Panc1 (cell line): ENCODE measurements around the gene PLIN4. TPM values are rescaled to one million over a fixed set of nuclear protein-coding genes. Genes with fewer than 3 reads are reported as not detected.

Experiments used
- ATAC-seq: fragments of 200-7000 bp; cut with Tn5 transposase; 2 replicates; pipeline ENCODE4 v1.9.1; 2020; ENCODE audit warnings: mild to moderate bottlenecking, moderate library complexity
- BruUV-seq: library from RNA; stranded (reverse); fragments of 400-500 nt; replicated peaks from 2 replicates; lab custom pipeline; 2021; lab: Mats Ljungman, UMichigan
- CTCF ChIA-PET: fragments of 300-600 bp; sonication (Branson Sonifier 250); formaldehyde crosslinking; loops from one replicate; lab custom pipeline; 2022; ENCODE audit warnings: antibody characterized with exemption; lab: Charles Lee
- POLR2A ChIA-PET: fragments of 300-600 bp; sonication (Branson Sonifier 250); formaldehyde crosslinking; loops from one replicate; lab custom pipeline; 2022; ENCODE audit warnings: antibody characterized with exemption; lab: Charles Lee
- DNase-seq: peaks from one replicate; pipeline ENCODE4 v3.0.0-alpha.2; 2010; ENCODE audit warnings: low read depth, low spot score
- H3K27ac ChIP-seq: 2 replicates; pipeline ENCODE4 v1.5.1; 2011; ENCODE audit warnings: mild to moderate bottlenecking, low read length, inconsistent platforms
- H3K27me3 ChIP-seq: fragments of 200-500 bp; sonication (Bioruptor generic); 2 replicates; pipeline ENCODE4 v1.6.0; 2014; ENCODE audit warnings: low read length, inconsistent platforms; ENCODE audit not compliant: control insufficient read depth, insufficient read depth
- H3K36me3 ChIP-seq: fragments of 200-500 bp; sonication (Bioruptor generic); 2 replicates; pipeline ENCODE4 v1.5.1; 2014; ENCODE audit warnings: inconsistent platforms, mild to moderate bottlenecking, low read length, moderate library complexity; ENCODE audit not compliant: control insufficient read depth, insufficient read depth
- H3K4me1 ChIP-seq: 2 replicates; pipeline ENCODE4 v1.5.1; 2011; ENCODE audit warnings: inconsistent platforms, mild to moderate bottlenecking, low read length, moderate library complexity; ENCODE audit not compliant: control insufficient read depth, insufficient read depth
- H3K4me3 ChIP-seq, 2 experiments: 2 replicates each; pipeline ENCODE4 v1.5.1; 2011 to 2012; ENCODE audit warnings: low read depth in 2 of 2, low read length in 2 of 2, mild to moderate bottlenecking in 2 of 2, inconsistent platforms in 1 of 2, moderate library complexity in 1 of 2
- H3K9me3 ChIP-seq: fragments of 200-500 bp; sonication (Bioruptor generic); 2 replicates; pipeline ENCODE4 v1.5.1; 2014; ENCODE audit warnings: low read depth, mild to moderate bottlenecking, inconsistent platforms, low read length, moderate library complexity; ENCODE audit not compliant: control insufficient read depth, insufficient read depth
- POLR2AphosphoS5 ChIP-seq: IDR thresholded peaks from 2 replicates; pipeline ENCODE4 v1.6.1; 2012; ENCODE audit warnings: mild to moderate bottlenecking, low read depth, low read length, moderate library complexity
- SIN3A ChIP-seq: IDR thresholded peaks from 2 replicates; pipeline ENCODE4 v1.6.1; 2012; ENCODE audit warnings: low read depth, mild to moderate bottlenecking, low read length, moderate library complexity, borderline replicate concordance; ENCODE audit not compliant: insufficient read depth
- TCF7L2 ChIP-seq: IDR thresholded peaks from 2 replicates; pipeline ENCODE4 v1.6.1; 2011; ENCODE audit warnings: mild to moderate bottlenecking, low read depth, low read length, inconsistent platforms
- in situ Hi-C: cut with HindIII; loops from 2 replicates; pipeline ENCODE4 v1.10.0; 2016; ENCODE audit warnings: low sequenced_read_pairs, low pct_unique_long_range_greater_than_20kb
- intact Hi-C: fragments of 100-400 bp; cut with micrococcal nuclease; formaldehyde crosslinking; loops from one replicate; pipeline ENCODE4 v1.10.0; 2022; ENCODE audit not compliant: unreplicated experiment
- total RNA-seq: library from RNA; stranded (reverse); gene quantifications from one replicate; pipeline ENCODE4 v1.2.1, GENCODE V29; 2021; ENCODE audit not compliant: unreplicated experiment
- TF ChIP-seq, protein P1 (sequence below), 2 experiments: IDR thresholded peaks; 2 replicates each; pipeline ENCODE4 v1.6.1; 2011 to 2012; ENCODE audit warnings: low read depth in 2 of 2, control low read depth in 1 of 2, low read length in 1 of 2, mild to moderate bottlenecking in 1 of 2, moderate library complexity in 1 of 2; ENCODE audit not compliant: insufficient read depth in 1 of 2
- TF ChIP-seq, protein P2 (sequence below): fragments of 450-650 bp; IDR thresholded peaks from 2 replicates; pipeline ENCODE4 v1.5.1; 2017; ENCODE audit warnings: mild to moderate bottlenecking

Gene PLIN4
- total RNA-seq, 1 experiment from 2014 or later, result 10.2 TPM

DNA sequence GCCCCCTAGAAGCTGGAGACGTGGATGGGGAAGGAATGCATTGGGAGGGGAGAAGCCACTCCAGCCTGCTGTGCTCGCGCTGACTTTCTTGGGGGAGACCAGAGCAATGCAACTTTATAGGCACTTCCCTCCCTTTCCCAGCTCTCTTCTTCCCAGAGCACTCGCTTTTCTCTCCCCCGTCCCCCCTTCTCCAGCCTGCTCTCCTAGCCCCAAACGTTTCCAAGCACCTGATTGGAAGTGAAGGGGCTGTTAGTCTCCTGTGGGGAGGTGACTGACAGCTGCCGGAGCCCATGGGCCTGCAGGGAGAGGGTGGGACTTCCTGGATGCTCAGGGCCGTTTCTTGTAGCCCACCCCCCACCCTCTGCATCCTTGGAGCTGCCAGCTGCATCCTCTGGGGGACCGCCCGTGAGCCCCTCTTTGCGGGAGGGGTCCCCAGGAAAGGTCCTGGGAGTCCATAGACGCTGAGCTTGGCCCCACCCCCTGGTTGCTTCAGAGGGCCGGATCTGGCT, 43.7 kb downstream of the PLIN4 start:
- POLR2A ChIA-PET, result no interaction called here
- ATAC-seq, result no peak
- intact Hi-C loops (no loop called here), in situ Hi-C loops (no loop called here)
- peak overlapping the region; percentile 19 to 25 for H3K4me3 ChIP-seq
- TF ChIP-seq, protein P1, sequence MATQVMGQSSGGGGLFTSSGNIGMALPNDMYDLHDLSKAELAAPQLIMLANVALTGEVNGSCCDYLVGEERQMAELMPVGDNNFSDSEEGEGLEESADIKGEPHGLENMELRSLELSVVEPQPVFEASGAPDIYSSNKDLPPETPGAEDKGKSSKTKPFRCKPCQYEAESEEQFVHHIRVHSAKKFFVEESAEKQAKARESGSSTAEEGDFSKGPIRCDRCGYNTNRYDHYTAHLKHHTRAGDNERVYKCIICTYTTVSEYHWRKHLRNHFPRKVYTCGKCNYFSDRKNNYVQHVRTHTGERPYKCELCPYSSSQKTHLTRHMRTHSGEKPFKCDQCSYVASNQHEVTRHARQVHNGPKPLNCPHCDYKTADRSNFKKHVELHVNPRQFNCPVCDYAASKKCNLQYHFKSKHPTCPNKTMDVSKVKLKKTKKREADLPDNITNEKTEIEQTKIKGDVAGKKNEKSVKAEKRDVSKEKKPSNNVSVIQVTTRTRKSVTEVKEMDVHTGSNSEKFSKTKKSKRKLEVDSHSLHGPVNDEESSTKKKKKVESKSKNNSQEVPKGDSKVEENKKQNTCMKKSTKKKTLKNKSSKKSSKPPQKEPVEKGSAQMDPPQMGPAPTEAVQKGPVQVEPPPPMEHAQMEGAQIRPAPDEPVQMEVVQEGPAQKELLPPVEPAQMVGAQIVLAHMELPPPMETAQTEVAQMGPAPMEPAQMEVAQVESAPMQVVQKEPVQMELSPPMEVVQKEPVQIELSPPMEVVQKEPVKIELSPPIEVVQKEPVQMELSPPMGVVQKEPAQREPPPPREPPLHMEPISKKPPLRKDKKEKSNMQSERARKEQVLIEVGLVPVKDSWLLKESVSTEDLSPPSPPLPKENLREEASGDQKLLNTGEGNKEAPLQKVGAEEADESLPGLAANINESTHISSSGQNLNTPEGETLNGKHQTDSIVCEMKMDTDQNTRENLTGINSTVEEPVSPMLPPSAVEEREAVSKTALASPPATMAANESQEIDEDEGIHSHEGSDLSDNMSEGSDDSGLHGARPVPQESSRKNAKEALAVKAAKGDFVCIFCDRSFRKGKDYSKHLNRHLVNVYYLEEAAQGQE (IDR thresholded peaks at IDR 0.05; ENCODE audit: insufficient read depth in 1 of 2, low read depth in 2 of 2, low read length in 1 of 2), result no peak
- TF ChIP-seq SIN3A (no peak), POLR2AphosphoS5 (no peak), TCF7L2 (no peak)
- TF ChIP-seq, protein P2, sequence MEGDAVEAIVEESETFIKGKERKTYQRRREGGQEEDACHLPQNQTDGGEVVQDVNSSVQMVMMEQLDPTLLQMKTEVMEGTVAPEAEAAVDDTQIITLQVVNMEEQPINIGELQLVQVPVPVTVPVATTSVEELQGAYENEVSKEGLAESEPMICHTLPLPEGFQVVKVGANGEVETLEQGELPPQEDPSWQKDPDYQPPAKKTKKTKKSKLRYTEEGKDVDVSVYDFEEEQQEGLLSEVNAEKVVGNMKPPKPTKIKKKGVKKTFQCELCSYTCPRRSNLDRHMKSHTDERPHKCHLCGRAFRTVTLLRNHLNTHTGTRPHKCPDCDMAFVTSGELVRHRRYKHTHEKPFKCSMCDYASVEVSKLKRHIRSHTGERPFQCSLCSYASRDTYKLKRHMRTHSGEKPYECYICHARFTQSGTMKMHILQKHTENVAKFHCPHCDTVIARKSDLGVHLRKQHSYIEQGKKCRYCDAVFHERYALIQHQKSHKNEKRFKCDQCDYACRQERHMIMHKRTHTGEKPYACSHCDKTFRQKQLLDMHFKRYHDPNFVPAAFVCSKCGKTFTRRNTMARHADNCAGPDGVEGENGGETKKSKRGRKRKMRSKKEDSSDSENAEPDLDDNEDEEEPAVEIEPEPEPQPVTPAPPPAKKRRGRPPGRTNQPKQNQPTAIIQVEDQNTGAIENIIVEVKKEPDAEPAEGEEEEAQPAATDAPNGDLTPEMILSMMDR, result no peak
- CTCF ChIA-PET, result no interaction called here
- no peak for DNase-seq
- no peaks in the 10 kb centered on the region for H3K9me3 ChIP-seq
- no peaks in the 10 kb centered on the region for H3K27me3 ChIP-seq
- H3K27ac ChIP-seq, result no peak overlapping the region; the same call in 1 of the 2 replicates
- H3K4me1 ChIP-seq, result no peaks in the 10 kb centered on the region; the same call in 1 of the 2 replicates
- no TSS peak for BruUV-seq
- H3K36me3 ChIP-seq, result peaks cover 4% of the 10 kb centered on the region; the same call in 1 of the 2 replicates

DNA sequence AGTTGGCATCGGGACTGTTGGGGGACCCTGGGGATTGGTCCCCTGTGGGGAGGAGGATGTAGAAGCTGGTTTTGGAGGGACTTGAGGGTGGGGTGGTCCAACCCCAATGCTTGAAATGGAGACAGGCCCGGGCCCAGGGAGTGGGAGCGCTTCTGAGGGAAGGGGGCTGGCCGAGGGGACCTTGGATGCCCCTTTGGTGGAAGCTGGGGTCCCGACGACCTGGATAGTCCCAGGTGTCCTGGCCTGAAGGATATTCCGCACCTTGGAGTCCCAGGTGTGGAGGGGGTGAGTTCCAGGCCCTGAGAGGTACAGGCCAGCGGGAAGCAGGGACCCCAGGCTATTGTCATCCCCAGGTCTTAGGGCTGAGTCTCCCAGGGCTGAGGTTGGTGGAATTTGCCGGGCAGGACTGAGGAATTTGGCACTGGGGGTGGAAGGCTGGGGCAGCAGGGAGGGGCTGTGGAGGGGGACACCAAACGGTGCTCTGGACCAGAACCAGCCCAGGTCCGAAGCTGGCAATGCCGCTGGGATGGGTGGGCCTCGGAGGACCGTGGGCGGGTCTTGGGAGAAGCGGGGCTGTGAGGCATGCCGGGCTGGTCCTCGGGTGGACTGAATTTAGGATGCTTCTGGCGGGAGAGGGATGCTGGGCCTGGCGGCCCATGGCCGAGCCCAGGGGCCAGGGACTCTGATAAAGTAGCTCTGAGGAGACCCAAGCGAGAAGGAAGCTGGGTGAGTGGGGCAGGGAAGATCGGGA, 44.3 kb downstream of the PLIN4 start:
- peak overlapping the region; percentile 25 to 66 for H3K4me3 ChIP-seq
- H3K27ac ChIP-seq, result peak overlapping the region; percentile 34; the same call in 1 of the 2 replicates
- H3K4me1 ChIP-seq, result no peaks in the 10 kb centered on the region; the same call in 1 of the 2 replicates
- BruUV-seq, result no TSS peak
- no peak for DNase-seq
- TF ChIP-seq POLR2AphosphoS5 (no peak), TCF7L2 (no peak), SIN3A (no peak)
- TF ChIP-seq, protein P1 (IDR thresholded peaks at IDR 0.05; ENCODE audit: insufficient read depth in 1 of 2, low read depth in 2 of 2, low read length in 1 of 2), result no peak
- TF ChIP-seq, protein P2, result no peak
- H3K9me3 ChIP-seq, result no peaks in the 10 kb centered on the region
- in situ Hi-C loops (no loop called here), intact Hi-C loops (no loop called here)
- ATAC-seq, result no peak
- ChIA-PET POLR2A (no interaction called here), CTCF (no interaction called here)
- no peaks in the 10 kb centered on the region for H3K27me3 ChIP-seq
- H3K36me3 ChIP-seq, result peaks cover 4% of the 10 kb centered on the region; the same call in 1 of the 2 replicates
